ENCODE data around the gene INTS6L. TPM values are rescaled to one million over a fixed set of nuclear protein-coding genes. Genes with fewer than 3 reads are reported as not detected.
A peak's percentile ranks its signal among the peaks of the same experiment; 100 is the strongest.

The INTS6L gene
- 1 to 10 TPM in 1 of 4 donors, under 1 TPM in 3; 0.38 to 1.2 (median 0.86) TPM for total RNA-seq
- 1 to 10 TPM in 1 of 3 donors, under 1 TPM in 2; 0.47 to 1.1 (median 0.77) TPM for polyA plus RNA-seq
- long read RNA-seq, donor 1: 0 reads
- long read RNA-seq, donor 2: 0 reads

GRCh38 chrX:135520553-135521404, at the start of gene INTS6L:
Gene INTS6L (plus strand): TSS chrX:135520660. CDS start chrX:135520993, 333 bp downstream.
- peaks cover 0 to 20% (median 0%) of the 10 kb centered on the region in 3 donors for H3K27me3 ChIP-seq (ENCODE audit: insufficient read depth in 3 of 3, low read length in 2 of 3)
- peak; percentile 74 to 84 for DNase-seq
- intact Hi-C loops (cut with DNase I): no loop called here
- ATAC-seq: peak; percentile 71 to 82 (median 79)
- TF ChIP-seq CTCF (IDR thresholded peaks at IDR 0.05): no peak
- peak within 1 kb of the TSS; percentile 62 for H3K4me3 ChIP-seq
- peak within 1 kb of the TSS; percentile 58 for H3K27ac ChIP-seq
- no peaks in the 10 kb centered on the region for H3K36me3 ChIP-seq (ENCODE audit: insufficient read depth in 1 of 2, low read depth in 1 of 2)
- WGBS, 3 donors: 0 to 35% (median 0%) methylated on average over 31 to 49 of the region's 50 CpGs
- no peaks in the 10 kb centered on the region for H3K9me3 ChIP-seq
- H3K4me1 ChIP-seq: no peaks in the 10 kb centered on the region

GRCh38 chrX:135476378-135476777, 44.1 kb upstream of the INTS6L start:
- Histone ChIP-seq H3K27me3 (ENCODE audit: insufficient read depth in 3 of 3, low read length in 2 of 3) (peaks cover 0 to 6% (median 0%) of the 10 kb centered on the region in 3 donors), H3K4me3 (no peak overlapping the region), H3K4me1 (no peaks in the 10 kb centered on the region), H3K36me3 (ENCODE audit: insufficient read depth in 1 of 2, low read depth in 1 of 2) (no peaks in the 10 kb centered on the region), H3K27ac (no peak overlapping the region), H3K9me3 (no peaks in the 10 kb centered on the region)
- DNase-seq (no peak), ATAC-seq (no peak)
- intact Hi-C loops (cut with DNase I): no loop called here
- WGBS, 3 donors: 56 to 92% (median 63%) methylated on average over 3 of the region's 3 CpGs
- no peak for TF ChIP-seq CTCF (IDR thresholded peaks at IDR 0.05)

- Histone ChIP-seq H3K27ac (no peak overlapping the region), H3K9me3 (no peaks in the 10 kb centered on the region), H3K4me3 (no peak overlapping the region), H3K36me3 (ENCODE audit: insufficient read depth in 1 of 2, low read depth in 1 of 2) (no peaks in the 10 kb centered on the region), H3K27me3 (ENCODE audit: insufficient read depth in 3 of 3, low read length in 2 of 3) (peaks cover 0 to 3% (median 0%) of the 10 kb centered on the region in 3 donors), H3K4me1 (no peaks in the 10 kb centered on the region)
- intact Hi-C loops (cut with DNase I): no loop called here
- DNase-seq (no peak), ATAC-seq (no peak)
- whole genome bisulfite sequencing, 3 donors: 0 to 12% (median 7%) methylated on average over 3 of the region's 3 CpGs
- no peak for TF ChIP-seq CTCF (IDR thresholded peaks at IDR 0.05)
Observed at GRCh38 chrX:135477576-135477975, 42.9 kb upstream of the INTS6L start.

GRCh38 chrX:135480076-135480475, 40.4 kb upstream of the INTS6L start:
- no peaks in the 10 kb centered on the region for H3K36me3 ChIP-seq (ENCODE audit: insufficient read depth in 1 of 2, low read depth in 1 of 2)
- no peak for ATAC-seq
- intact Hi-C loops (cut with DNase I): no loop called here

More at GRCh38 chrX:135480076-135480475, 40.4 kb upstream of the INTS6L start:
- no peak for DNase-seq
- WGBS, 3 donors: 66 to 92% (median 79%) methylated on average over 7 of the region's 7 CpGs
- Histone ChIP-seq H3K4me1 (no peaks in the 10 kb centered on the region), H3K9me3 (no peaks in the 10 kb centered on the region), H3K4me3 (no peak overlapping the region), H3K27me3 (ENCODE audit: insufficient read depth in 3 of 3, low read length in 2 of 3) (peaks cover 0 to 3% (median 0%) of the 10 kb centered on the region in 3 donors), H3K27ac (no peak overlapping the region)
- no peak for TF ChIP-seq CTCF (IDR thresholded peaks at IDR 0.05)
